ENCODE measurements around the gene NWD2.

DNA sequence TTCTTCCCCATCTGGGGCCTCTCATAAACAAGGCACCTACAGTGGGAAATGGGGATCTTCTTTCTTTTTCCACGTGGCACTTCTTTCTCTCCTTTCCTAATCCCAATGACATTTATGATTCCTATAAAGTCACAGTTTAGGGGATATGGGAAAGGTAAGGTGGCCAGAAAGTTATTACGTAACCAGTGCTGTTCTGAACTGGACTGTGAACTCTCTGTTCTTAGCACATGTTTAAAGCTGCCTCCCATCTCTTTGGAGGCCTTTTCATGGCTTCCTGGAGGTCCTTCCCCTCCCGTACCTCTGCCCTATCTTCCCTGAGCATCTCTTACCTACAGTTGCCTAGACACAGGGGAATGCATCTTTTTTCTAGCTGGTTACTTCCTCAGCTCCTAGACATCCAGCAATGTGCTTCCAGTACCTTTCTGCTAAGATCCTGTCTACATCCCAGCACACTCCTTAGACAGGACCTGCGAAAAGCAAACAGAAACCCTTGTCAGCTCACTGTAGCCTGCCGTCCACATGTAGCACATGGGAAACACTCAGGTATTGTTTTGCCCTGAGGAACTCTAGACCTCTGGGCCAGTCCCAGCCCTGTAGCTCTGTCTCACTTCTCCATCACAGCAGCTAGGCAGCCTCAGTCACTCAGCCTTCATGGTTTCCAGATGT, 195.4 kb downstream of the NWD2 start:
- TF ChIP-seq TAF1 (IDR thresholded peaks at IDR 0.05; ENCODE audit: borderline replicate concordance, insufficient read depth, low read length) (no peak), SIN3A (IDR thresholded peaks at IDR 0.05; ENCODE audit: borderline replicate concordance, insufficient read depth, low read length) (no peak)

Data from PFSK-1 (cell line).